OCI-M2 (cell line): ENCODE data around the gene PHKG2.
"Not testable (repeated sequence)": the region's sequence is repeated elsewhere in the genome, so short reads cannot be mapped to it uniquely, and the experiment has no call there.

ENCODE experiments used
- DNase-seq: peaks from one replicate; lab custom pipeline; 2025; ENCODE audit not compliant: unreplicated experiment; lab: John Stamatoyannopoulos, UW

The PHKG2 gene

GRCh38 chr16:30747799-30748633, at the start of gene PHKG2:
Gene PHKG2, plus strand, starts transcription at chr16:30748425. Its CDS starts 396 bp downstream, at chr16:30748821.
- DNase-seq: peak; percentile 66

GRCh38 chr16:30698816-30699614, 49.2 kb upstream of the PHKG2 start, which contains the start of gene SRCAP:
Gene SRCAP, plus strand, starts transcription at chr16:30699171. Its CDS starts 1,654 bp downstream, at chr16:30700825.
- no peak for DNase-seq

- DNase-seq: no peak
These were observed 48.6 kb upstream of the PHKG2 start for GRCh38 chr16:30699615-30700099.

- DNase-seq: no peak
These were observed 47.7 kb upstream of the PHKG2 start for GRCh38 chr16:30700491-30700890.

- no peak for DNase-seq
These were observed 47.3 kb upstream of the PHKG2 start for GRCh38 chr16:30700971-30701370.

GRCh38 chr16:30703071-30703470, 45.2 kb upstream of the PHKG2 start:
- DNase-seq: not testable (repeated sequence)

GRCh38 chr16:30703971-30704370, 44.3 kb upstream of the PHKG2 start:
- DNase-seq: no peak

- DNase-seq: no peak
These were observed 42.2 kb upstream of the PHKG2 start for GRCh38 chr16:30706046-30706445.

- no peak for DNase-seq
These were observed 37.3 kb upstream of the PHKG2 start for GRCh38 chr16:30710971-30711370.

GRCh38 chr16:30711712-30712111, 36.5 kb upstream of the PHKG2 start:
- no peak for DNase-seq

GRCh38 chr16:30715750-30716445, 32.3 kb upstream of the PHKG2 start:
- no peak for DNase-seq

- DNase-seq: no peak
These were observed 28.1 kb upstream of the PHKG2 start for GRCh38 chr16:30720086-30720485.

GRCh38 chr16:30720694-30721093, 27.5 kb upstream of the PHKG2 start:
- no peak for DNase-seq

- no peak for DNase-seq
These were observed 27.1 kb upstream of the PHKG2 start for GRCh38 chr16:30721167-30721566.

GRCh38 chr16:30721606-30722005, 26.6 kb upstream of the PHKG2 start:
- DNase-seq: no peak

GRCh38 chr16:30722443-30722842, 25.8 kb upstream of the PHKG2 start:
- no peak for DNase-seq

- no peak for DNase-seq
These were observed 25.3 kb upstream of the PHKG2 start for GRCh38 chr16:30722916-30723315.

GRCh38 chr16:30723725-30724355, 24.4 kb upstream of the PHKG2 start:
- no peak for DNase-seq

- no peak for DNase-seq
These were observed 23.4 kb upstream of the PHKG2 start for GRCh38 chr16:30724641-30725417.

- no peak for DNase-seq
These were observed 22.8 kb upstream of the PHKG2 start for GRCh38 chr16:30725418-30725792.
